ENCODE results near the gene RUFY3. TPM values are rescaled to one million over a fixed set of nuclear protein-coding genes. Genes with fewer than 3 reads are reported as not detected.

Gene RUFY3
- total and polyA plus RNA-seq, 2 experiments from 2014 or later = 28.1 to 43.7 TPM

- no peaks in the 10 kb centered on the region for H3K9me3 ChIP-seq (ENCODE audit: low read depth)
- no peak for TF ChIP-seq CTCF (IDR thresholded peaks at IDR 0.05; ENCODE audit: low read depth, low read length)
- no peak overlapping the region for H3K4me3 ChIP-seq
- no peaks in the 10 kb centered on the region for H3K36me3 ChIP-seq
- no peak for DNase-seq (ENCODE audit: low read depth in 1 of 2, low spot score in 1 of 2)
- no peaks in the 10 kb centered on the region for H3K27me3 ChIP-seq
- peaks cover 13% of the 10 kb centered on the region for H3K4me1 ChIP-seq (ENCODE audit: low read depth)
- no peak overlapping the region for H3K27ac ChIP-seq
Observed at GRCh38 chr4:70739496-70740337, 18.0 kb downstream of the RUFY3 start.

GRCh38 chr4:70741867-70742658 lies 20.3 kb downstream of the RUFY3 start:
- no peaks in the 10 kb centered on the region for H3K9me3 ChIP-seq (ENCODE audit: low read depth)
- TF ChIP-seq CTCF (IDR thresholded peaks at IDR 0.05; ENCODE audit: low read depth, low read length) = no peak
- peak; percentile 3 to 51 for DNase-seq (ENCODE audit: low read depth in 1 of 2, low spot score in 1 of 2)

GRCh38 chr4:70743731-70744130 lies 22.0 kb downstream of the RUFY3 start:
- Histone ChIP-seq H3K4me3 (no peak overlapping the region), H3K36me3 (no peaks in the 10 kb centered on the region), H3K27me3 (no peaks in the 10 kb centered on the region), H3K4me1 (ENCODE audit: low read depth) (peaks cover 13% of the 10 kb centered on the region), H3K9me3 (ENCODE audit: low read depth) (no peaks in the 10 kb centered on the region), H3K27ac (no peak overlapping the region)
- no peak for DNase-seq (ENCODE audit: low read depth in 1 of 2, low spot score in 1 of 2)
- no peak for TF ChIP-seq CTCF (IDR thresholded peaks at IDR 0.05; ENCODE audit: low read depth, low read length)

More at GRCh38 chr4:70741867-70742658, 20.3 kb downstream of the RUFY3 start:
- no peak overlapping the region for H3K4me3 ChIP-seq
- no peaks in the 10 kb centered on the region for H3K27me3 ChIP-seq
- no peaks in the 10 kb centered on the region for H3K36me3 ChIP-seq
- peak overlapping the region; percentile 1 for H3K27ac ChIP-seq
- peaks cover 13% of the 10 kb centered on the region for H3K4me1 ChIP-seq (ENCODE audit: low read depth)

- no peaks in the 10 kb centered on the region for H3K9me3 ChIP-seq (ENCODE audit: low read depth)
- peaks cover 11% of the 10 kb centered on the region for H3K4me1 ChIP-seq (ENCODE audit: low read depth)
- DNase-seq (ENCODE audit: low read depth in 1 of 2, low spot score in 1 of 2) = peak in 1 of 2 donors; percentile 85
- TF ChIP-seq CTCF (IDR thresholded peaks at IDR 0.05; ENCODE audit: low read depth, low read length) = no peak
- no peaks in the 10 kb centered on the region for H3K27me3 ChIP-seq
- H3K27ac ChIP-seq = no peak overlapping the region
- H3K4me3 ChIP-seq = no peak overlapping the region
- no peaks in the 10 kb centered on the region for H3K36me3 ChIP-seq
Observed at GRCh38 chr4:70746179-70746839, 24.5 kb downstream of the RUFY3 start.

GRCh38 chr4:70747874-70748273 lies 26.1 kb downstream of the RUFY3 start:
- H3K4me1 ChIP-seq (ENCODE audit: low read depth) = no peaks in the 10 kb centered on the region
- DNase-seq (ENCODE audit: low read depth in 1 of 2, low spot score in 1 of 2) = peak in 1 of 2 donors; percentile 38
- no peak overlapping the region for H3K4me3 ChIP-seq
- no peak for TF ChIP-seq CTCF (IDR thresholded peaks at IDR 0.05; ENCODE audit: low read depth, low read length)
- no peaks in the 10 kb centered on the region for H3K27me3 ChIP-seq
- no peaks in the 10 kb centered on the region for H3K9me3 ChIP-seq (ENCODE audit: low read depth)
- H3K27ac ChIP-seq = no peak overlapping the region
- H3K36me3 ChIP-seq = no peaks in the 10 kb centered on the region

Measured in cardiac muscle cell (in vitro differentiated cells and primary cell).